ENCODE results near the gene LPIN3. TPM values are rescaled to one million over a fixed set of nuclear protein-coding genes. Genes with fewer than 3 reads are reported as not detected.

Gene LPIN3
- total and polyA plus RNA-seq, 2 of the 4 experiments (the other 2 are of a cell fraction) = 2.3 to 8.3 TPM

DNA sequence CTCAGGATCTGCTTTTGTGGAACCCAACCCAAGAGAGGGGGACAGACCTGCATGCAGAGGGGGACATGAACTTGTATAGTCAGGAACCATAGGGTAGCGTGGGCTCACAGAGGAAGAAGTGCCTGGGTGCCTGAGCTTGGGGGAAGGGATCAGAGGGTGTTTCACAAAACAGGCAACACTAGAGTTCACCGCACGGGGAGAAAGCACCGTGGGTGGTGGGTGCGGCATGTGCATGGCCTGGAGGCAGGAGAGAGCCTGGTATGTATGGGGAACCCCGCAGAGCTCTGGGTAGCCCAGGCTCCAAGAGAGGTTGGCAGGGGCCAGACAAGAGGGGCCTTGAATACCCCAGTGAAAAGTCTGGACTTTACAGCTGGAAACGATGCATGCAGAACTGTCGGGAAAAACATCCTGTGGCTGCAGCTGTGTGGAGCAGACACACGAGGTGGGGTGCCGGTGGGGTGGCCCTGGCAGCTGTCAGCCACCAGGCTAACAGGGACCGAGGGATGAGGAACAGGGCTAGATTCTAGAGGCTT lies 32.7 kb downstream of the LPIN3 start:
- Histone ChIP-seq H2AK5ac (ENCODE audit: low read depth, low read length) (no peak overlapping the region), H3K9me3 (ENCODE audit: control insufficient read depth, insufficient read depth, low read length) (peaks cover 4% of the 10 kb centered on the region; the same call in 1 of the 2 replicates), H3K4ac (ENCODE audit: low read depth, low read length) (no peak overlapping the region), H3K4me2 (ENCODE audit: low read depth, low read length) (no peak overlapping the region), H2BK20ac (ENCODE audit: low read depth, low read length) (no peak overlapping the region), H3K4me1 (ENCODE audit: control insufficient read depth, insufficient read depth, low read length) (no peaks in the 10 kb centered on the region), H4K5ac (ENCODE audit: low read depth, low read length) (no peak overlapping the region), H4K20me1 (ENCODE audit: insufficient read depth, low read length) (no peaks in the 10 kb centered on the region), H2AK9ac (replicated peaks; ENCODE audit: low read depth, low read length, poor library complexity) (no peak overlapping the region), H2BK120ac (ENCODE audit: low read depth, low read length) (no peak overlapping the region), H2BK15ac (ENCODE audit: low read depth, low read length) (no peak overlapping the region), H3K79me1 (ENCODE audit: low read depth in 1 of 2, low read length in 2 of 2) (no peaks in the 10 kb centered on the region), H3K27ac (ENCODE audit: insufficient read depth, low read length) (no peak overlapping the region), H3K36me3 (ENCODE audit: control insufficient read depth, insufficient read depth, low read length) (no peaks in the 10 kb centered on the region), H3K23ac (ENCODE audit: low read depth, low read length) (no peak overlapping the region), H4K91ac (ENCODE audit: insufficient read depth, low read depth, low read length) (no peak overlapping the region), H4K8ac (ENCODE audit: low read depth in 2 of 2, low read length in 2 of 2) (no peak overlapping the region), H3K14ac (replicated peaks; ENCODE audit: low read depth, low read length) (no peak overlapping the region), H3K4me3 (ENCODE audit: insufficient read depth, low read depth, low read length) (no peak overlapping the region), H3K27me3 (ENCODE audit: control insufficient read depth, insufficient read depth, low read length) (peaks cover 59% of the 10 kb centered on the region), H3K9ac (ENCODE audit: low read depth, low read length) (no peak overlapping the region), H3K9me1 (ENCODE audit: insufficient read depth, low read length) (no peaks in the 10 kb centered on the region), H2BK5ac (ENCODE audit: low read depth, low read length, poor library complexity, severe bottlenecking) (no peak overlapping the region), H2AFZ (replicated peaks; ENCODE audit: low read length, poor library complexity) (no peak overlapping the region), H3K18ac (ENCODE audit: low read depth, low read length) (no peak overlapping the region), H3K56ac (ENCODE audit: extremely low read depth, insufficient read depth, low read length) (no peak overlapping the region)
- ATAC-seq (ENCODE audit: low read depth) = no peak
- WGBS, 2 experiments (ENCODE audit: extremely low coverage in 2 of 2, insufficient read length in 1 of 2) = 55% methylated on average over 6 of the region's 11 CpGs; no CpG with 5 or more reads in 1 of the 2 experiments
- in situ Hi-C loops (cut with MboI; ENCODE audit: low sequenced_read_pairs) = no loop called here
- intact Hi-C loops (cut with micrococcal nuclease) = no loop called here
- DNase-seq = no peak
- ChIA-PET POLR2A (ENCODE audit: unreplicated experiment) (no interaction called here), CTCF (no interaction called here)
- no TSS peak for BruUV-seq (replicated peaks)
- dilution Hi-C loops (cut with HindIII; ENCODE audit: low sequenced_read_pairs, unreplicated experiment) = no loop called here
- no peak for TF ChIP-seq CEBPB (IDR thresholded peaks at IDR 0.05; ENCODE audit: low read depth, low read length)

Data from IMR-90 (cell line).